ENCODE data around the gene CRACR2B. TPM values are rescaled to one million over a fixed set of nuclear protein-coding genes. Genes with fewer than 3 reads are reported as not detected.

The CRACR2B gene
- total RNA-seq, 4 donors from 2014 or later: 7.1 to 19.7 (median 16.8) TPM

DNA sequence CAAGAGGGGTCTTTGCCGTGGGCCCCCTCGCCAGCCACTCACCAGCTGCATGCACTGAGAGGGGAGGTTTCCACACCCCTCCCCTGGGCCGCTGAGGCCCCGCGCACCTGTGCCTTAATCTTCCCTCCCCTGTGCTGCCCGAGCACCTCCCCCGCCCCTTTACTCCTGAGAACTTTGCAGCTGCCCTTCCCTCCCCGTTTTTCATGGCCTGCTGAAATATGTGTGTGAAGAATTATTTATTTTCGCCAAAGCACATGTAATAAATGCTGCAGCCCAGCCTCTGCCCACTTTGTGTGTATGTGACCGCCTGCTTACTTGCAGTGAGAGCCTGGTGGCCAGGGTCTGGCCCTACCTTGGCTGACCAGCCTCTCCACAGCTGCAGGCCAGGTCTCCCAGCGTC is 2.8 kb upstream of the CRACR2B start:
- no peak overlapping the region for H3K27ac ChIP-seq
- no peak overlapping the region for H3K4me3 ChIP-seq
- H3K36me3 ChIP-seq: peaks cover 0 to 46% (median 26%) of the 10 kb centered on the region in 3 donors
- DNase-seq (ENCODE audit: low spot score in 2 of 2): no peak
- H3K4me1 ChIP-seq: peaks cover 0 to 63% (median 48%) of the 10 kb centered on the region in 4 donors
- H3K9me3 ChIP-seq: no peaks in the 10 kb centered on the region
- H3K27me3 ChIP-seq: peaks cover 0 to 42% of the 10 kb centered on the region in 2 donors
- WGBS, 2 donors: 84% methylated on average over 11 of the region's 11 CpGs
- TF ChIP-seq EP300 (IDR thresholded peaks at IDR 0.05): no peak
- TF ChIP-seq, protein P1, sequence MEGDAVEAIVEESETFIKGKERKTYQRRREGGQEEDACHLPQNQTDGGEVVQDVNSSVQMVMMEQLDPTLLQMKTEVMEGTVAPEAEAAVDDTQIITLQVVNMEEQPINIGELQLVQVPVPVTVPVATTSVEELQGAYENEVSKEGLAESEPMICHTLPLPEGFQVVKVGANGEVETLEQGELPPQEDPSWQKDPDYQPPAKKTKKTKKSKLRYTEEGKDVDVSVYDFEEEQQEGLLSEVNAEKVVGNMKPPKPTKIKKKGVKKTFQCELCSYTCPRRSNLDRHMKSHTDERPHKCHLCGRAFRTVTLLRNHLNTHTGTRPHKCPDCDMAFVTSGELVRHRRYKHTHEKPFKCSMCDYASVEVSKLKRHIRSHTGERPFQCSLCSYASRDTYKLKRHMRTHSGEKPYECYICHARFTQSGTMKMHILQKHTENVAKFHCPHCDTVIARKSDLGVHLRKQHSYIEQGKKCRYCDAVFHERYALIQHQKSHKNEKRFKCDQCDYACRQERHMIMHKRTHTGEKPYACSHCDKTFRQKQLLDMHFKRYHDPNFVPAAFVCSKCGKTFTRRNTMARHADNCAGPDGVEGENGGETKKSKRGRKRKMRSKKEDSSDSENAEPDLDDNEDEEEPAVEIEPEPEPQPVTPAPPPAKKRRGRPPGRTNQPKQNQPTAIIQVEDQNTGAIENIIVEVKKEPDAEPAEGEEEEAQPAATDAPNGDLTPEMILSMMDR (IDR thresholded peaks at IDR 0.05): no peak
- no peak for TF ChIP-seq POLR2A (IDR thresholded peaks at IDR 0.05)

DNA sequence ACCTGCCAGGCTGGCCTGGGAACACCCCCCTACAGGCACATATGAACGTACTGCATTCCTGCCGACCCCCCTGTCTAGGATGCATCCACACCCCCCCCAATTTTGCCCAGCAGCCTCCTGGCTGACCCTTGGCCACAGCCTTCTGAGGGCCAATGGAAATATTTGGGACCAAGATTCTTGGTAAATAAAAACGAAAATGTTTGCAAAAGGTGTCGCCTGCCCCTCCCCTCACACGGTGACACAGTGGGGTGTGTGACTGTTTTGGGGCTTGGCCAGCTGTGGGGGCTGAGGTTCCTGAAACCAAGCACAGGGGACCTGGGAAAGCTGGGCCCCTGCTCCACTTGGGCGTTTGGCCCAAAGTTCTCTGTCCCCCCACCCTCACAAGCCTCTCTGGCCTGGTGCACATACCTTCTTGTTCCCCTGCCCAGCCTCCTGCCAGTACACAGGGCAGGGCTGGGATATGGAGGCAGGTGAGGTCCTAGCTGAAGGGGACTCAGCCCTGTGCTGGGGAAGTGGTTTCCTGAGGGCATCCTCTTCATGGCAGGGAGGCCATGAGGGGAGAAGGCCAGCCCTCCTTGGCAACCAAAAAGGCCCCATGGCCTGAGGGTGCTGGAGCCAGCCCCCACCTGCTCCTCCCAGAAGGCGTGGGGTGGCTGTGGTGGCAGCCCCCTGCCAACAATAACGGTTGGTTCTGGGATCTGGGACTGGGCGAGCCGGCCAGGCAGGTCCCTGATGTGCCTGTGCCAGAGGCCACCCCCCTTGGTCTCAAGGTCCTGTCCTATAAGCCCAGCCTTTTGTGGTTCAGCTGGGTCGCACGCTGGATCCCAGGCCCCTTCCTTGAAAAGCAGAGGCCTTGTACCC is 2.1 kb upstream of the CRACR2B start:
- no peaks in the 10 kb centered on the region for H3K9me3 ChIP-seq
- no peak overlapping the region for H3K27ac ChIP-seq
- no peak for DNase-seq (ENCODE audit: low spot score in 2 of 2)
- TF ChIP-seq, protein P1 (IDR thresholded peaks at IDR 0.05): no peak
- TF ChIP-seq EP300 (IDR thresholded peaks at IDR 0.05) (no peak), POLR2A (IDR thresholded peaks at IDR 0.05) (no peak)
- H3K27me3 ChIP-seq: peaks cover 0 to 49% of the 10 kb centered on the region in 2 donors
- 81 to 82% methylated on average over 9 of the region's 12 CpGs for WGBS, 2 donors
- H3K4me3 ChIP-seq: no peak overlapping the region
- H3K36me3 ChIP-seq: peaks cover 0 to 46% (median 26%) of the 10 kb centered on the region in 3 donors
- peaks cover 0 to 66% (median 48%) of the 10 kb centered on the region in 4 donors for H3K4me1 ChIP-seq

DNA sequence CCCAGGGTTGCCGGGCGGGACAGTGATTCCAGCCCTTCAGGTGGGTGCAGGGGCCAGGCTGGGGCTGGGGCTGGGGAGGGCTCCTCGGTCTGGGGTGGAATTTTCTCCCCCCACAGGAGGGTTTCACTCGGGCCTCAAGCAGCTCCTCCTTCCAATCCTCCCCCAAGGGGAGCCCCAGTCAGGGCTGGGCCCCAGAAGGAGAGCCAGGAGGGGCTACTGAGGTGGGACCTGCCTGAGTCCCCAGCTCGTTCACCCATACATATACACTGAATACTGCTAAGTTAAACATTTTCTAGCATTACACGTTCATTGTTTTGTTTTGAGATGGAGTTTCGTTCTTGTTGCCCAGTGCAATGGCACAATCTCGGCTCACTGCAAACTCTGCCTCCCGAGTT is 1.5 kb upstream of the CRACR2B start:
- peak overlapping the region in 1 of 4 donors; percentile 72 for H3K27ac ChIP-seq
- DNase-seq (ENCODE audit: low spot score in 2 of 2): no peak
- H3K9me3 ChIP-seq: no peaks in the 10 kb centered on the region
- 79 to 82% methylated on average over 9 of the region's 9 CpGs for WGBS, 2 donors
- H3K36me3 ChIP-seq: peaks cover 0 to 46% (median 26%) of the 10 kb centered on the region in 3 donors
- peaks cover 0 to 55% of the 10 kb centered on the region in 2 donors for H3K27me3 ChIP-seq
- H3K4me1 ChIP-seq: peaks cover 0 to 66% (median 45%) of the 10 kb centered on the region in 4 donors
- TF ChIP-seq POLR2A (IDR thresholded peaks at IDR 0.05) (no peak), EP300 (IDR thresholded peaks at IDR 0.05) (no peak)
- TF ChIP-seq, protein P1 (IDR thresholded peaks at IDR 0.05): no peak
- H3K4me3 ChIP-seq: no peak overlapping the region

DNA sequence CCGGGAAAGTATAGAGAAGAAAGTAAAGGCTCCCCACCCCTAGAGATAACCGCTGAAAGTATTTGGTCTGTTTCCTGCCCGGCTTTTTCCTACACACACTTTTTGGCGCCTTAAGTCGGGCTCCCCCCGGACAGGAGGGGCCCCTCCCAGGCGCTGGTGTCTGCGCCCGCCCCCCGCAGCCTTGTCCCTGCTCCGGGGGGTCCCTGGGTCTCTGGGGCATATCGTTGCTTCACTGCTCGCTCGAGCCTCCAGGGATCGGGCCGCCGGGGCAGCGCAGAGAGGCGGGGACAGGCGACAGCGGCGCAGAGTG is 928 bp upstream of the CRACR2B start:
- Histone ChIP-seq H3K4me1 (peaks cover 0 to 66% (median 42%) of the 10 kb centered on the region in 4 donors), H3K4me3 (peak overlapping the region in 2 of 4 donors; percentile 43 to 49), H3K27me3 (peaks cover 0 to 59% of the 10 kb centered on the region in 2 donors), H3K27ac (peak overlapping the region in 2 of 4 donors; percentile 60 to 72), H3K9me3 (no peaks in the 10 kb centered on the region), H3K36me3 (peaks cover 0 to 42% (median 26%) of the 10 kb centered on the region in 3 donors)
- WGBS, 2 donors: 2 to 21% methylated on average over 2 to 20 of the region's 22 CpGs
- TF ChIP-seq EP300 (IDR thresholded peaks at IDR 0.05) (no peak), POLR2A (IDR thresholded peaks at IDR 0.05) (no peak)
- TF ChIP-seq, protein P1 (IDR thresholded peaks at IDR 0.05): no peak
- no peak for DNase-seq (ENCODE audit: low spot score in 2 of 2)
